Hepatocyte (in vitro differentiated cells): ENCODE measurements around the gene MBOAT7.

Source experiments
- CTCF ChIP-seq: fragments of 200-600 bp; sonication (generic); IDR thresholded peaks from 2 replicates; pipeline ENCODE4 v1.5.1; 2016; ENCODE audit warnings: antibody characterized with exemption, mild to moderate bottlenecking; ENCODE audit not compliant: poor library complexity
- EZH2 ChIP-seq: fragments of 200-600 bp; sonication (generic); IDR thresholded peaks from 2 replicates; pipeline ENCODE4 v1.6.1; 2016; ENCODE audit warnings: antibody characterized with exemption, mild to moderate bottlenecking, borderline replicate concordance
- EZH2phosphoT487 ChIP-seq: fragments of 200-600 bp; sonication (generic); IDR thresholded peaks from one replicate; pipeline ENCODE4 v1.6.1; 2018; ENCODE audit warnings: antibody characterized with exemption, mild to moderate bottlenecking, low read depth, moderate library complexity; ENCODE audit not compliant: unreplicated experiment, severe bottlenecking

GRCh38 chr19:54141356-54141755 lies 48.0 kb downstream of the MBOAT7 start:
- TF ChIP-seq EZH2 (no peak), CTCF (no peak), EZH2phosphoT487 (no peak)
